NCI-H774 (cell line): ENCODE results near the gene TWNK.

Experiments
- DNase-seq: peaks from one replicate; lab custom pipeline; 2025; lab: John Stamatoyannopoulos, UW

The TWNK gene

GRCh38 chr10:101011517-101012423 is 24.4 kb downstream of the TWNK start:
- no peak for DNase-seq

GRCh38 chr10:101012525-101013364 is 25.4 kb downstream of the TWNK start:
- DNase-seq: peak; percentile 16

GRCh38 chr10:101013365-101013825 is 26.1 kb downstream of the TWNK start:
- DNase-seq: no peak

GRCh38 chr10:101014230-101014884 is 27.0 kb downstream of the TWNK start:
- no peak for DNase-seq

GRCh38 chr10:101014966-101015581 is 27.7 kb downstream of the TWNK start:
- DNase-seq: no peak

GRCh38 chr10:101015582-101015973 is 28.2 kb downstream of the TWNK start:
- no peak for DNase-seq

GRCh38 chr10:101016814-101017213 is 29.5 kb downstream of the TWNK start:
- DNase-seq: no peak

- DNase-seq: no peak
Measured at GRCh38 chr10:101018118-101018599, 30.8 kb downstream of the TWNK start.

GRCh38 chr10:101018600-101019439 is 31.5 kb downstream of the TWNK start:
- DNase-seq: peak; percentile 41

GRCh38 chr10:101019440-101019703 is 32.0 kb downstream of the TWNK start:
- DNase-seq: no peak

GRCh38 chr10:101020427-101021075 is 33.2 kb downstream of the TWNK start:
- DNase-seq: no peak

GRCh38 chr10:101021239-101021638 is 33.9 kb downstream of the TWNK start:
- no peak for DNase-seq

GRCh38 chr10:101021692-101022251 is 34.4 kb downstream of the TWNK start:
- DNase-seq: no peak

GRCh38 chr10:101022967-101023705 is 35.8 kb downstream of the TWNK start:
- no peak for DNase-seq

- DNase-seq: no peak
Measured at GRCh38 chr10:101027106-101027720, 39.9 kb downstream of the TWNK start.

- no peak for DNase-seq
Measured at GRCh38 chr10:101028446-101029337, 41.3 kb downstream of the TWNK start.

- no peak for DNase-seq
Measured at GRCh38 chr10:101029520-101030295, 42.4 kb downstream of the TWNK start.
